Tibial artery (tissue), 4 donors: ENCODE measurements around the gene ITGA6.

Experiments used
- DNase-seq, 2 donors: peaks; one replicate each; pipeline ENCODE4 v3.0.0-alpha.2; 2019
- H3K27ac ChIP-seq, 2 donors: fragments of 200-600 bp; sonication (generic) in 1 of 2; 1 replicate in 1 of 2; 2 replicates in 1 of 2; pipeline ENCODE4 v1.5.1; 2018 to 2019; ENCODE audit warnings: mild to moderate bottlenecking in 1 of 2
- H3K27me3 ChIP-seq, 2 donors: fragments of 200-600 bp; sonication (generic) in 1 of 2; one replicate each; pipeline versions ENCODE4 v1.5.1 to v1.6.0; 2016 to 2019
- H3K36me3 ChIP-seq, 3 donors: fragments of 200-600 bp; sonication (generic) in 2 of 3; one replicate each; pipeline ENCODE4 v1.5.1; 2016 to 2019; ENCODE audit warnings: mild to moderate bottlenecking in 2 of 3
- H3K4me1 ChIP-seq, 4 donors: fragments of 200-600 bp; sonication (generic) in 2 of 4; 1 replicate in 3 of 4; 2 replicates in 1 of 4; pipeline ENCODE4 v1.5.1; 2016 to 2019
- H3K4me3 ChIP-seq, 2 donors: fragments of 200-600 bp; sonication (generic) in 1 of 2; 1 replicate in 1 of 2; 2 replicates in 1 of 2; pipeline ENCODE4 v1.5.1; 2018 to 2019; ENCODE audit warnings: mild to moderate bottlenecking in 2 of 2
- H3K9me3 ChIP-seq, 3 donors: fragments of 200-600 bp; sonication (generic) in 1 of 3; one replicate each; pipeline ENCODE4 v1.5.1; 2016 to 2019
- intact Hi-C: fragments of 100-400 bp; cut with DNase I; formaldehyde crosslinking; loops from one replicate; pipeline ENCODE4 v1.15.0; 2023; ENCODE audit warnings: low total_unique reads
- TF ChIP-seq, protein P1 (sequence below), 2 experiments: fragments of 200-600 bp in 1 of 2; fragments of 450-650 bp in 1 of 2; IDR thresholded peaks; one replicate each; pipeline ENCODE4 v1.5.1; 2017 to 2019; ENCODE audit warnings: antibody characterized with exemption in 2 of 2, mild to moderate bottlenecking in 1 of 2, moderate library complexity in 1 of 2

ITGA6 gene

GRCh38 chr2:172488556-172488955 is 61.2 kb downstream of the ITGA6 start:
- TF ChIP-seq, protein P1, sequence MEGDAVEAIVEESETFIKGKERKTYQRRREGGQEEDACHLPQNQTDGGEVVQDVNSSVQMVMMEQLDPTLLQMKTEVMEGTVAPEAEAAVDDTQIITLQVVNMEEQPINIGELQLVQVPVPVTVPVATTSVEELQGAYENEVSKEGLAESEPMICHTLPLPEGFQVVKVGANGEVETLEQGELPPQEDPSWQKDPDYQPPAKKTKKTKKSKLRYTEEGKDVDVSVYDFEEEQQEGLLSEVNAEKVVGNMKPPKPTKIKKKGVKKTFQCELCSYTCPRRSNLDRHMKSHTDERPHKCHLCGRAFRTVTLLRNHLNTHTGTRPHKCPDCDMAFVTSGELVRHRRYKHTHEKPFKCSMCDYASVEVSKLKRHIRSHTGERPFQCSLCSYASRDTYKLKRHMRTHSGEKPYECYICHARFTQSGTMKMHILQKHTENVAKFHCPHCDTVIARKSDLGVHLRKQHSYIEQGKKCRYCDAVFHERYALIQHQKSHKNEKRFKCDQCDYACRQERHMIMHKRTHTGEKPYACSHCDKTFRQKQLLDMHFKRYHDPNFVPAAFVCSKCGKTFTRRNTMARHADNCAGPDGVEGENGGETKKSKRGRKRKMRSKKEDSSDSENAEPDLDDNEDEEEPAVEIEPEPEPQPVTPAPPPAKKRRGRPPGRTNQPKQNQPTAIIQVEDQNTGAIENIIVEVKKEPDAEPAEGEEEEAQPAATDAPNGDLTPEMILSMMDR (IDR thresholded peaks at IDR 0.05): no peak
- H3K4me1 ChIP-seq: no peaks in the 10 kb centered on the region
- H3K27ac ChIP-seq: no peak overlapping the region
- H3K4me3 ChIP-seq: no peak overlapping the region
- H3K36me3 ChIP-seq: peaks cover 6 to 80% (median 28%) of the 10 kb centered on the region in 3 donors
- no peaks in the 10 kb centered on the region for H3K9me3 ChIP-seq
- DNase-seq: no peak
- H3K27me3 ChIP-seq: no peaks in the 10 kb centered on the region
- intact Hi-C loops: no loop called here

GRCh38 chr2:172489681-172490080 is 62.3 kb downstream of the ITGA6 start:
- no peak for DNase-seq
- Histone ChIP-seq H3K27me3 (no peaks in the 10 kb centered on the region), H3K4me3 (no peak overlapping the region), H3K9me3 (no peaks in the 10 kb centered on the region), H3K27ac (no peak overlapping the region), H3K36me3 (peaks cover 6 to 87% (median 28%) of the 10 kb centered on the region in 3 donors), H3K4me1 (no peaks in the 10 kb centered on the region)
- TF ChIP-seq, protein P1 (IDR thresholded peaks at IDR 0.05): no peak
- intact Hi-C loops: no loop called here

- intact Hi-C loops: no loop called here
- Histone ChIP-seq H3K4me3 (no peak overlapping the region), H3K27ac (no peak overlapping the region), H3K9me3 (no peaks in the 10 kb centered on the region), H3K4me1 (no peaks in the 10 kb centered on the region), H3K27me3 (no peaks in the 10 kb centered on the region), H3K36me3 (peaks cover 0 to 77% (median 10%) of the 10 kb centered on the region in 3 donors)
- DNase-seq: no peak
- TF ChIP-seq, protein P1 (IDR thresholded peaks at IDR 0.05): no peak
Measured at GRCh38 chr2:172496160-172496608, 68.8 kb downstream of the ITGA6 start.

- peaks cover 0 to 16% (median 10%) of the 10 kb centered on the region in 3 donors for H3K36me3 ChIP-seq
- peaks cover 0 to 10% (median 9%) of the 10 kb centered on the region in 3 donors for H3K9me3 ChIP-seq
- TF ChIP-seq, protein P1 (IDR thresholded peaks at IDR 0.05): no peak
- intact Hi-C loops: no loop called here
- no peaks in the 10 kb centered on the region for H3K4me1 ChIP-seq
- no peak for DNase-seq
- no peak overlapping the region for H3K27ac ChIP-seq
- H3K4me3 ChIP-seq: no peak overlapping the region
- no peaks in the 10 kb centered on the region for H3K27me3 ChIP-seq
Measured at GRCh38 chr2:172507199-172507598, 79.8 kb downstream of the ITGA6 start.

- TF ChIP-seq, protein P1 (IDR thresholded peaks at IDR 0.05): no peak
- H3K36me3 ChIP-seq: peaks cover 0 to 10% (median 0%) of the 10 kb centered on the region in 3 donors
- H3K4me3 ChIP-seq: no peak overlapping the region
- H3K9me3 ChIP-seq: peaks cover 5 to 31% (median 23%) of the 10 kb centered on the region in 3 donors
- intact Hi-C loops: no loop called here
- H3K27me3 ChIP-seq: no peaks in the 10 kb centered on the region
- H3K27ac ChIP-seq: no peak overlapping the region
- H3K4me1 ChIP-seq: no peaks in the 10 kb centered on the region
- DNase-seq: no peak
Measured at GRCh38 chr2:172510088-172510487, 82.7 kb downstream of the ITGA6 start.

DNA sequence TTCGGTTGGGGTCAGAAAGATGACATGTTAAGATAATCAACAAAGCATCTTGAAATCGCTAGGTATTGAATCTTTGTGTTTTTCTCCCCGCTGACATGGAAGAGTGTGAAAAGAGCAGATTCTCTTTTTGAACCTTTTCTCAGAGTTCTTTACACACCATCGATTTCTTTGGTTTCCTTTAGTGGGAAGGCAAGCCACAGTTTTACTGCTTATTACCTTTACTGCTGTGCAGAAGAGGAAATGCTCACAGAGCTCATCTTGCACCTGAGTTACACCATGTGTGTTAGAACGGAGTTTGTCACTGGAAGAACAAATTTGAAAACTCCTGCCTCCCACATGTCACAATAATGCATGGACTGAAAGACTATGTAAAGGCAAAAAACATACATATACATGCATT is 83.2 kb downstream of the ITGA6 start:
- no peak for DNase-seq
- H3K27ac ChIP-seq: no peak overlapping the region
- no peaks in the 10 kb centered on the region for H3K4me1 ChIP-seq
- TF ChIP-seq, protein P1 (IDR thresholded peaks at IDR 0.05): no peak
- H3K4me3 ChIP-seq: no peak overlapping the region
- peaks cover 0 to 10% (median 0%) of the 10 kb centered on the region in 3 donors for H3K36me3 ChIP-seq
- intact Hi-C loops: no loop called here
- peaks cover 5 to 32% (median 23%) of the 10 kb centered on the region in 3 donors for H3K9me3 ChIP-seq
- no peaks in the 10 kb centered on the region for H3K27me3 ChIP-seq
